GM18907 (cell line): Measurements from ENCODE around the gene NDUFAF5.

Experiments used
- ATAC-seq: cut with Tn5 transposase; IDR thresholded peaks from one replicate; pipeline ENCODE4 v1.9.1; 2021; ENCODE audit warnings: mild to moderate bottlenecking, moderate library complexity; ENCODE audit not compliant: unreplicated experiment

Gene NDUFAF5

GRCh38 chr20:13775867-13776266, 9.0 kb upstream of the NDUFAF5 start:
- ATAC-seq: no peak

DNA sequence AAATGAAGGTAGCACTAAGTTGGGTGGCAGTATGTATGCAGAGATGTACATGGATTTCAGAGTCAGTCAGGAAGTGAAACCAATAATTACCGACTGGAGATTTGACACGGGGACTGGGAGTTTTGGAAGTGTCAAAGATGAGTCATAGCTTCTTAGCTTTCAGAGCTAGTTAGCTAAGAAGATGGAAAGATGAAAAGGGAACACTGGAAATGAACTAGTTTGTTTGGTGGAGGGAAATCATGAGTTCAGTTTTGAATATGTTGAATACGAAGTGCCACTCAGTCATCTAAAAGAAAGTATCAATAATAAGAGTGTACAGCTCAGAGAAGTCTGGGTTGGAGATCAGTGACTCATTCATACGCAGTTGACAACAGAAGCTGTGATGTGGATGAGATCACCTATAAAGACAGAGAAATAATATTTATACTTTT, 7.6 kb upstream of the NDUFAF5 start:
- no peak for ATAC-seq

DNA sequence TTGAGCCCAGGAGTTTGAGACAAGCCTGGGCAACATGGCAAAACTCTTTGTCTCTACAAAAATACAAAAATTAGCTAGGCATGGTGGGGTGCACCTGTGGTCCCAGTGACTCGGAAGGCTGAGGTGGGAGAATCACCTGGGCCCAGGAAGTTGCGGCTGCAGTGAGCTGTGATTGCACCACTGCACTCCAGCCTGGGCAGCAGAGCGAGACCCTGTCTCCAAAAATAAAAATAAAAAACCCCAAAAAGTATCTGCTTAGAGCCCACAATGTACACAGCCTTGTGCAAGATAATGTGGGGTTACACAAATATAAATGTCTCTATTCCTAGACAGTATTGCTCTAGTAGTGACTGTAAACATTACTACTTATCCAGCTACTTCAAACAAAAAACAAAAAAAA, 6.0 kb upstream of the NDUFAF5 start:
- no peak for ATAC-seq

GRCh38 chr20:13783528-13783927, 1.3 kb upstream of the NDUFAF5 start:
- ATAC-seq: no peak

DNA sequence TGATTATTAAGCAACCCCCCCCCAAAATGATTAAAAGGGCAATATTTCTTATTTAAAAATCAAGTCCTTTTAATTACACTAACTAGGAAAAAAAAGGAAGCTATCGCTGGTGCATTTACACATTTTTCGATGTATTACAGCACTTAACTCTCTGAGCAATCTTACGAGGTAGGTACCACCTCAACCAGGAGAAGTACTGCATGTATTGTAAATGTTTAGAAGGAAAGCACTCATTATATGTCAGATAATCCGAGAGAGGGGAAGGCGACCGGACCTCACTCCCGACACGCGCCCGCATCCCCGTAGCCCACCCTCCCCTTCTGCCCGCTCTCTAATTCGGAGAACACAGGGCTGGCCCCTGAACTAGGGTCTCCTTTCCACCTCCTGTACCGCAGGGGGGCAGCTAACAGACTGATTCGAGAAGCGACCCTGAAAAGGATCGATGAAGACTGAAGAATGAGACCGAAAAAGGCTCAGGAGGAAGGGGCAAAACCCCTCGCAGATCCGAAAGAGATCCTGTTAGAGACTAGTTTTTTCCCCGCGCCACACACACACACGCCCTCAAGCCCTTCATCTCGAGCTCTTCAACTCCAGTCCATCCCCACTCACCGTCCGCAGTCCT, 446 bp upstream of the NDUFAF5 start:
- peak; percentile 25 for ATAC-seq

DNA sequence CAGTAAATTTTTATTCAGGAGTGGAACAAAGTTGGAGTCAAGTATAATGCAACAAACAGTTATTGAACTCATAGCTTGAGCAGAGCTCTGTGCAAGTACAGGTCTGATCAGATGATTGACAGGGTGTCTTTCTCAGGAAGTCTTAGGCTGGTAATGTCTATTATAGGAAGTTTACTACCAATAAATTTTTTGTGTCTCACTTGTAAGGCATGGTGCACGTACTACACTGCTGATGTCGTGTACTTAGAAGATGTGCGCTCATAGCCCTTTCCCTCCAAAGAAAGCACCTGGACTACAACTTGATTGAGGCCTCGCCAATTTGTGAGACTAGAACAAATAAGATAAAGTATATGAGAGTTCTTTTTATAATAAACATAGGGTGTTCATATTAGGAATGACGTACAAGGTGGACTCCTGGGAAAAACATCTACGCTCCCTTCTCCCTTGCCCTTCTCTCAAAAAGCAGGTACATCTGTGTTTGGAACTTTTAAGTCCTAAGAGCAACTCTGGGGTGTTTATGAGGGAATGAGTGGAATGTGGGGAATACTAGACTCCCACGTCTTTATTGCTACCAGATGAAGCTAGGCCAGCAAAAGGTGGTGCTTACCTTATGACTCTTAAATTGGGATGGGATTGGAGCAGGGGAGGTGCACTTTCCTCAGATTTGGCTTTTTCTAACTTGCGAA, 1.5 kb downstream of the NDUFAF5 start:
- no peak for ATAC-seq

- peak; percentile 40 for ATAC-seq
Measured at GRCh38 chr20:13788167-13788834, 3.5 kb downstream of the NDUFAF5 start.

GRCh38 chr20:13790708-13791107, 5.9 kb downstream of the NDUFAF5 start:
- no peak for ATAC-seq

DNA sequence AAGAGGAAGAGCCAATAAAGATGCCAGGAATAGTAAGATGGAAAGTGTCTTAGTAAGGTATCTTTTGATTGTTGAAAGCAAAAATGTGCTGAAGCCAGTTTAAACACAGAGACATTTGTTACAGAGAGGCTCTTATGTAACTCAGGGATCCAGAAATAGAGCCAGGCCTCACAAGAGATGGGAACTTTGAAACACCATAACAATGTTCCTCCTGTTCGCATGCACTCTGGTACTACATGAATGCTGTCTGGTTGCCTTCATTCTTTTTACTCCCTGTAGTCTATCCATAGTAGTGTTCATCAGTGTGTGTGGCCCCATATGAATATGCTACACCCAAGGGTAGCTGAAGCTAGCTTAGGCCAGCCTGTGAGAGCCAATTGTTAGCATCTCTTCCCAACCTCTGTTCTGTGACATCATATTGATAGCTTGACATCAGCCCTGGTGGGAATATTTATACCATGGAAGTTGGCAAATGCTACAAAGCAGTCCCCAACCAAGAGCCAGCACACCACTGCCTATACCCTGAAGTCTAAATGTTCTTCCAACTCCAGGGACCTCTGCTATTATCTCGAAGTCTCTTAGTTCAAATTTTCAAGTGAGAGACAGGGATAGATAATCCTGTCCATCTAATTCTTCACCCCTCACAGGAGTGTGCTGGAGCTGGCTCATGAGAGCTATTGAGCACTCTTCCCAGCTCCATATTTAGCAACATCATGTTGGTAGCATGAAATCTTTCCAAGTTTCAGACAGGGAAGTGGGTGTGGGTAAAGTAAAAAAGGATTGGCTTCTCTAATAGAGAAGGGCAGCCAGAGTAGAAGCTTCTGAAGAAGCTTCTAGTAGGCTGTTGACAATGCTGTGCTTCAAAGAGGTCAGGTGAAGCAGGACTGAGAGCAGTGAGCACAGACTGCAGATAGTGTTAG, 7.0 kb downstream of the NDUFAF5 start:
- no peak for ATAC-seq

GRCh38 chr20:13793001-13793400, 8.2 kb downstream of the NDUFAF5 start:
- no peak for ATAC-seq

- no peak for ATAC-seq
Measured at GRCh38 chr20:13794667-13795066, 9.8 kb downstream of the NDUFAF5 start.

GRCh38 chr20:13799040-13799439, 14.2 kb downstream of the NDUFAF5 start:
- ATAC-seq: no peak

DNA sequence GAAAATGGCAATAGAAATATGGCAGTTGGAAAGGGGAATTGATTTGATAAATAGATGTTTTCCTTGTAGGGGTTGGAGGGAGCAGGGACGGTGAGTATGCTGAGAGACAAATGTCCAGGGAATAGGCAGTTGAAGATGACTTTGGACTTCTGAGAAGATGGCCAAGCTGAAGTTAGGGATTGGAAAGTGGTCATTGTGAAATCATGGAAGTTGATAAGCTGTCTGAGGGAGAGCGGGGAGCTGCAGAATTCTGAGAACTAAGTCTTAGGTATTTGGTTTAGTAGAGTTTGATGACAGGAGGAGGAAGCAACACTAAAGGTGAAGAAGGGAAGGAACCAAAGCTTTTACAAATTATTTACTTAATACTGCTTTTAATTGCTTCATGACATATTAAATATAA, 15.1 kb downstream of the NDUFAF5 start:
- ATAC-seq: no peak

GRCh38 chr20:13800728-13801134, 15.9 kb downstream of the NDUFAF5 start:
- no peak for ATAC-seq

GRCh38 chr20:13809373-13809772, 24.5 kb downstream of the NDUFAF5 start:
- no peak for ATAC-seq

GRCh38 chr20:13809855-13810254, 25.0 kb downstream of the NDUFAF5 start:
- ATAC-seq: no peak

GRCh38 chr20:13810446-13810845, 25.6 kb downstream of the NDUFAF5 start:
- no peak for ATAC-seq

DNA sequence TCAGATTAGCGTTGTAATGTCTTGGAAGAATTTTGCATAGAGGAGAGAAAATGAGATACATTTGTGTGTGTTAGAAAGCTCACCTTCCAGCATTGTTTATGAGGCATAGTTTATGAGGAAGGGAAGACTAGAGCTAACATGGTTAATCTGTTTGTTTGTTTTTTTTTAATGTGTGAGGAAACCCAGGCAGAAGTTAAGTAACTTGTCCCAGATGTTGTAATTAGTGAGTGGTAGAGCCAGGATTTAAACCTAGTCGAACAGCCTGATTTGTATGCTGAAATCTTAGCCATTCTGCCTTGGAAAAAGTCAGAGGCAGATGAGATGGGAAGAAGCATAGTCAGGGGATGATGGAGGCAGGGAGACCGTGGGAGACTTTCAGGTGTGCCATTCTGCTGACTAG, 29.1 kb downstream of the NDUFAF5 start:
- ATAC-seq: no peak

DNA sequence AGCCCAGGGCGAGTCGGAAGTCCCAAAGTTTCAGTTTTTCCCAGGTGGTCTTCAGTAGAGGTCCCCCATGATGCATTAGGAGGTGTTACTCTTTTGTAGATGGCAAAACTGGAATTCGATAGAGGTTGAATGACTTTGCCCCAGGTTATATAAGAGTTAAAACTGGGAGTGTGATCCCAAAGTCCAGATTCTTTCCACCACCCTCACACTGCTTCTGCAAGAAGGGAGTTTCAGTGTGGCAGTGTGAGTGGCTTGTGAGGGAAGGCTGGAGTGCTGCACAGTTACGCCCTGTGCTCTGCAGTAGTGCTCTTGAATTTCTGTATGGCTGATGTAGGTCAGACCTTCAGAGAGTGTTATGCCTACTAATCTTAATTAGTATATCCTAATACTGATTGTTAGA, 29.8 kb downstream of the NDUFAF5 start:
- no peak for ATAC-seq

GRCh38 chr20:13816757-13817156, 31.9 kb downstream of the NDUFAF5 start:
- ATAC-seq: no peak

GRCh38 chr20:13817342-13817741, 32.5 kb downstream of the NDUFAF5 start:
- no peak for ATAC-seq
